Activated CD8-positive, alpha-beta T cell treated with anti-CD3 and anti-CD28 coated beads, Interleukin-2, amount 10 ng/mL, durations not matched to agents 7 days and 5 days (primary cell): ENCODE data around the gene TMED4. TPM values are rescaled to one million over a fixed set of nuclear protein-coding genes. Genes with fewer than 3 reads are reported as not detected.

Source experiments
- ATAC-seq: fragments of 150-1000 bp; cut with Tn5 transposase; one replicate; pipeline ENCODE4 v1.10.0; 2021; ENCODE audit warnings: moderate library complexity
- CTCF ChIA-PET: fragments of 350-600 bp; sonication (Branson Sonifier 250); formaldehyde crosslinking; loops from one replicate; lab custom pipeline; 2021; ENCODE audit warnings: antibody characterized with exemption; lab: Charles Lee
- POLR2A ChIA-PET: fragments of 350-600 bp; sonication (Branson Sonifier 250); formaldehyde crosslinking; loops from one replicate; lab custom pipeline; 2021; ENCODE audit warnings: antibody characterized with exemption; lab: Charles Lee
- DNase-seq: peaks from one replicate; pipeline ENCODE4 v3.0.0-alpha.2; 2020
- H3K27ac Mint-ChIP-seq: one replicate; pipeline ENCODE4 v1.8.0; 2021; ENCODE audit warnings: mild to moderate bottlenecking, mixed read lengths
- H3K27me3 Mint-ChIP-seq: one replicate; pipeline ENCODE4 v1.8.0; 2021; ENCODE audit warnings: low read depth, mixed read lengths
- H3K36me3 Mint-ChIP-seq: one replicate; pipeline ENCODE4 v1.8.0; 2021; ENCODE audit warnings: low read depth, mixed read lengths
- H3K4me1 Mint-ChIP-seq: one replicate; pipeline ENCODE4 v1.8.0; 2021; ENCODE audit warnings: low read depth, mixed read lengths
- H3K4me3 Mint-ChIP-seq: one replicate; pipeline ENCODE4 v1.8.0; 2021; ENCODE audit warnings: mild to moderate bottlenecking, mixed read lengths
- H3K9me3 Mint-ChIP-seq: one replicate; pipeline ENCODE4 v1.8.0; 2022; ENCODE audit warnings: mixed read lengths; ENCODE audit not compliant: insufficient read depth
- total RNA-seq, 2 experiments: library from RNA; stranded (reverse); gene quantifications; one replicate each; pipeline ENCODE4 v1.2.3, GENCODE V29; 2021

TMED4 gene
- 10 to 100 TPM; 63.8 to 65.9 TPM for total RNA-seq

DNA sequence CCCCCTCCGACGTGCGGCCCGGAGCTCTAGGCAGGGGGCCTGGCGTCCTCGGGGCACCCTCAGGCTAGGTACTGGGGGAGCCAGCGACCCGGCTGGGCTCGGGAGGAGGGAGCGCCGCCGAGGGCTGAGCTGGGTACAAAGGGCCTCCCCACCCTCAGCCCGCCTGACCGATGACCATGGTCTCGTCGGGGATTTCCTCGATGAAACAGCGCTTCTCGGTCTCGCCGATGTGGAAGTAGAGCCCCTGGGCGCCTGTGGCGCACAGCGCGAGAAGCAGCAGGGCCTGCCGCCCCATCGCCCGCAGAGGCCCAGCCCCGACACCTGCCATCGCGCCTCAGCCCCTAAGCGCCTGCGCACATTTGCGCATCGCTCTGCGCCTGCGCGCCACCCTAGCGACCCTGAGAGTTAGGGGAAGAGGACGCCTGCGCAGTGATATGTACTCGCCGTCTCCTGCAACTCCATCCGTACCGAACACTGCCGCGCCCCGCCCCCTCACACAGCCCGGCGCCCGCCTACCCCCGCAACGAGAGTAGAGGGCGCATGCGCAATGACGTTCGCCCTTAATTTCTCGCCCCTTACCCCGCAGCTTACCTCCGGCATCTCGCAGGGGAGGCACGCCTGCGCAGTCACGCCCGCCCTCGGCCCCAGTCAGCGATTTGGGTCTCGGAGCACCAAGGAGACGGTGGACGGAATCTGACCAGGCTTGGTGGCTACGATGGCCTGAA is at the start of gene TMED4:
TSS of gene TMED4 (minus strand) at position 353 of the 725 bp plus-strand sequence. CDS start at position 328, 25 bp downstream.
- Mint-ChIP-seq H3K36me3 (peaks cover 35% of the 10 kb centered on the region), H3K27me3 (peaks cover 3% of the 10 kb centered on the region), H3K4me3 (peak within 1 kb of the TSS; percentile 93), H3K4me1 (peaks cover 38% of the 10 kb centered on the region), H3K27ac (peak within 1 kb of the TSS; percentile 91), H3K9me3 (no peaks in the 10 kb centered on the region)
- ATAC-seq, result peak; percentile 95
- ChIA-PET CTCF (interaction anchor here (1.2 to 3.1 kb wide), 7 partner anchors 10 to 341 kb away, joined by 3 to 12 read pairs (median 4); no protein-coding TSS in a partner anchor), POLR2A (interaction anchor here (0.5 to 3.3 kb wide), 22 partner anchors 9 to 554 kb away, joined by 3 to 31 read pairs (median 4); partner anchors contain the start of genes DDX56, H2AZ2, OGDH and PURB)
- DNase-seq, result peak; percentile 100

DNA sequence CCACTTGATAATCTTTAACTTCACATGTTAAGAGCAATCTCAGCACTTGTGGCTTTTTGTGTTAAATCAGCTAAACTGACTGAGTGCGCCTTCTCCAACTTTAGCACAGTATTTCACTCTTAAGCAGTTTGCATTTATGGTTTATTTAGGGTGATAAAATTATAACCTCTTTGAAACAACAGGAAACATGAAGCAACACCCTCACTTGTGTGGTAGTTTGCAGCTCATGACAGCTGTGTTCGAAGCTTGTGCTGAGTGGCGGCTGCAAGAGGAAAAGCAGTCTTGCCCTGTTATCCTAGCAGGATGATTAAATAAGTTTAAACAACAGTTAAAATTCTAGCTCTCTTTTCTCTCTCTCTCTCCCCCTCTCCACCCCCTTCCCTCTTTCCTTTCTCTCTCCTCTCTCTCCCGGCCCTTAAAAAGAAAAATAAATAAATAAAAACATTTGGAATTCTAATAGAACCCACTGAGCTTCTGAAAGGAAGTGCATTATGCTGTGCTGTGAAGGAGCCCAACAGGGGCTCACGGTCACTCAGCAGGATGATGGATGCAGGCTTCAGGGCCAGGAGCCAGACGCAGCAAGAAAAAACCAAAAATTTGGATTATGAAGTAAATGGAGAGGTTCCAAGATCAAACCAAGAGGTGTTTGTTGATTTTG is 49.6 kb upstream of the TMED4 start:
- peak; percentile 13 for ATAC-seq
- Mint-ChIP-seq H3K9me3 (no peaks in the 10 kb centered on the region), H3K4me1 (peaks cover 76% of the 10 kb centered on the region), H3K36me3 (peaks cover 60% of the 10 kb centered on the region), H3K27me3 (no peaks in the 10 kb centered on the region), H3K27ac (peak overlapping the region; percentile 89), H3K4me3 (peak overlapping the region; percentile 38)
- peak; percentile 48 for DNase-seq
- CTCF ChIA-PET, result interaction anchor here (0.9 to 2.0 kb wide), 6 partner anchors 9 to 226 kb away, joined by 3 to 8 read pairs (median 4); partner anchors contain the start of gene OGDH
- POLR2A ChIA-PET, result interaction anchor here (0.7 to 2.1 kb wide), 7 partner anchors 8 to 254 kb away, joined by 3 to 16 read pairs (median 5); partner anchors contain the start of genes H2AZ2, OGDH and PURB

DNA sequence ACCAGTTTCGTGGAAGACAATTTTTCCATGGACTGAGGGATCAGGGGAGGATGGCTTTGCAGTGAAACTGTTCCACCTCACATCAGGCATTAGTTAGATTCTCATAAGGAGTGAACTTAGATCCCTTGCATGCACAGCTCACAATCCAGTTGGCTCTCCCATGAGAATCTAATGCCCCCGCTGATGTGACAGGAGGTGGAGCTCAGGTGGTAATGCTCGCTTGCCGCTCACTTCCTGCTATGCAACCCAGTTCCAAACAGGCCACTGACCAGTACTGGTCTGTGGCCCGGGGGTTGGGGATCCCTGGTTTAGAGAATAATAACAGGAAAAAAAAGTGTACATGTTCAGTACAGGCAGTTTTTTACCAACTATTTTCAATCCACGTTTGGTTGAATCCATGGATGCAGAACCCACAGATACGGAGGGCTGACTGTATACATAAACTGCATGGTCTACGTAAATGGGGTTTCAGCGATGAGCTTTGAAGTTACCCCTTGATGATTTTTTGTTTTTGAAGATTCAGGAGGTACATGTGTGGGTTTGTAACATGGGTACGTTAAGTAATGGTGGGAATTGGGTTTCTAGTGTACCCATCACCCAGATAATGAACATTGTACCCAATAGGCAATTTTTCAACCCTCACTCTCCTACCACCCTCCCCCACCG is 48.9 kb upstream of the TMED4 start:
- peaks cover 60% of the 10 kb centered on the region for H3K36me3 Mint-ChIP-seq
- no peaks in the 10 kb centered on the region for H3K9me3 Mint-ChIP-seq
- CTCF ChIA-PET, result interaction anchor here (0.9 to 2.0 kb wide), 5 partner anchors 8 to 226 kb away, joined by 3 to 8 read pairs (median 5); partner anchors contain the start of gene OGDH
- ATAC-seq, result no peak
- H3K4me3 Mint-ChIP-seq, result peak overlapping the region; percentile 38
- DNase-seq, result no peak
- no peaks in the 10 kb centered on the region for H3K27me3 Mint-ChIP-seq
- H3K4me1 Mint-ChIP-seq, result peaks cover 76% of the 10 kb centered on the region
- POLR2A ChIA-PET, result interaction anchor here (0.8 to 2.1 kb wide), 5 partner anchors 9 to 254 kb away, joined by 3 to 16 read pairs (median 5); partner anchors contain the start of genes H2AZ2, OGDH and PURB
- peak overlapping the region; percentile 89 for H3K27ac Mint-ChIP-seq

GRCh38 chr7:44629829-44630522 is 47.9 kb upstream of the TMED4 start:
- POLR2A ChIA-PET, result interaction anchor here (1.2 to 2.1 kb wide), 4 partner anchors 8 to 23 kb away, joined by 4 to 16 read pairs (median 8); partner anchors contain the start of gene OGDH
- H3K36me3 Mint-ChIP-seq, result peaks cover 65% of the 10 kb centered on the region

GRCh38 chr7:44626620-44627019 is 44.6 kb upstream of the TMED4 start:
- Mint-ChIP-seq H3K9me3 (no peaks in the 10 kb centered on the region), H3K36me3 (peaks cover 70% of the 10 kb centered on the region), H3K27me3 (no peaks in the 10 kb centered on the region), H3K4me1 (peaks cover 73% of the 10 kb centered on the region), H3K27ac (no peak overlapping the region), H3K4me3 (no peak overlapping the region)
- POLR2A ChIA-PET, result interaction anchor here (0.6 to 5.0 kb wide), 3 partner anchors 10 to 20 kb away, joined by 3 to 33 read pairs (median 19); partner anchors contain the start of gene OGDH
- DNase-seq, result no peak
- CTCF ChIA-PET, result interaction anchor here (1.5 to 4.7 kb wide), 2 partner anchors 10 to 12 kb away, joined by 7 to 27 read pairs; no protein-coding TSS in a partner anchor
- no peak for ATAC-seq

More at GRCh38 chr7:44629829-44630522, 47.9 kb upstream of the TMED4 start:
- CTCF ChIA-PET, result interaction anchor here (0.5 kb wide), 1 partner anchor 103 kb away, joined by 3 read pairs; no protein-coding TSS in a partner anchor
- Mint-ChIP-seq H3K27ac (peak overlapping the region; percentile 89), H3K27me3 (no peaks in the 10 kb centered on the region), H3K9me3 (no peaks in the 10 kb centered on the region), H3K4me1 (peaks cover 73% of the 10 kb centered on the region), H3K4me3 (no peak overlapping the region)
- ATAC-seq (no peak), DNase-seq (no peak)

- POLR2A ChIA-PET, result interaction anchor here (0.6 to 5.0 kb wide), 3 partner anchors 11 to 19 kb away, joined by 3 to 33 read pairs (median 19); partner anchors contain the start of gene OGDH
- Mint-ChIP-seq H3K4me1 (peaks cover 73% of the 10 kb centered on the region), H3K9me3 (no peaks in the 10 kb centered on the region), H3K4me3 (no peak overlapping the region), H3K36me3 (peaks cover 68% of the 10 kb centered on the region), H3K27me3 (no peaks in the 10 kb centered on the region), H3K27ac (peak overlapping the region; percentile 63)
- CTCF ChIA-PET, result interaction anchor here (1.5 to 4.7 kb wide), 4 partner anchors 8 to 231 kb away, joined by 7 to 27 read pairs (median 8); no protein-coding TSS in a partner anchor
- DNase-seq (no peak), ATAC-seq (no peak)
These were observed 43.8 kb upstream of the TMED4 start for GRCh38 chr7:44625526-44626471.

- H3K4me3 Mint-ChIP-seq, result no peak overlapping the region
- no peaks in the 10 kb centered on the region for H3K9me3 Mint-ChIP-seq
- H3K27me3 Mint-ChIP-seq, result no peaks in the 10 kb centered on the region
- ChIA-PET POLR2A (interaction anchor here (0.6 to 5.0 kb wide), 8 partner anchors 10 to 304 kb away, joined by 3 to 33 read pairs (median 5); partner anchors contain the start of gene OGDH), CTCF (interaction anchor here (1.2 to 2.0 kb wide), 3 partner anchors 10 to 18 kb away, joined by 4 to 9 read pairs (median 7); partner anchors contain the start of gene OGDH)
- H3K36me3 Mint-ChIP-seq, result peaks cover 56% of the 10 kb centered on the region
- DNase-seq (no peak), ATAC-seq (no peak)
- H3K4me1 Mint-ChIP-seq, result peaks cover 75% of the 10 kb centered on the region
- H3K27ac Mint-ChIP-seq, result peak overlapping the region; percentile 81
These were observed 42.3 kb upstream of the TMED4 start for GRCh38 chr7:44624318-44624717.

- H3K27me3 Mint-ChIP-seq, result no peaks in the 10 kb centered on the region
- H3K4me3 Mint-ChIP-seq, result peak overlapping the region; percentile 19
- peaks cover 87% of the 10 kb centered on the region for H3K4me1 Mint-ChIP-seq
- peaks cover 61% of the 10 kb centered on the region for H3K36me3 Mint-ChIP-seq
- no peaks in the 10 kb centered on the region for H3K9me3 Mint-ChIP-seq
- DNase-seq (peak; percentile 51), ATAC-seq (peak; percentile 75)
- H3K27ac Mint-ChIP-seq, result peak overlapping the region; percentile 82
- ChIA-PET POLR2A (interaction anchor here (0.5 to 5.0 kb wide), 6 partner anchors 9 to 131 kb away, joined by 3 to 33 read pairs (median 4); partner anchors contain the start of gene OGDH), CTCF (interaction anchor here (1.0 to 1.8 kb wide), 5 partner anchors 9 to 128 kb away, joined by 3 to 8 read pairs (median 5); partner anchors contain the start of gene OGDH)
These were observed 40.5 kb upstream of the TMED4 start for GRCh38 chr7:44622342-44623151.

- Mint-ChIP-seq H3K9me3 (no peaks in the 10 kb centered on the region), H3K4me3 (no peak overlapping the region), H3K27ac (no peak overlapping the region), H3K4me1 (peaks cover 94% of the 10 kb centered on the region), H3K27me3 (no peaks in the 10 kb centered on the region), H3K36me3 (peaks cover 60% of the 10 kb centered on the region)
- ChIA-PET POLR2A (interaction anchor here (0.9 to 3.6 kb wide), 3 partner anchors 10 to 15 kb away, joined by 3 to 9 read pairs (median 4); partner anchors contain the start of gene OGDH), CTCF (interaction anchor here (1.4 kb wide), 1 partner anchor 16 kb away, joined by 3 read pairs; no protein-coding TSS in a partner anchor)
- ATAC-seq (no peak), DNase-seq (no peak)
These were observed 39.7 kb upstream of the TMED4 start for GRCh38 chr7:44621750-44622103.
